ENCODE results near the gene SGCA.

DNA sequence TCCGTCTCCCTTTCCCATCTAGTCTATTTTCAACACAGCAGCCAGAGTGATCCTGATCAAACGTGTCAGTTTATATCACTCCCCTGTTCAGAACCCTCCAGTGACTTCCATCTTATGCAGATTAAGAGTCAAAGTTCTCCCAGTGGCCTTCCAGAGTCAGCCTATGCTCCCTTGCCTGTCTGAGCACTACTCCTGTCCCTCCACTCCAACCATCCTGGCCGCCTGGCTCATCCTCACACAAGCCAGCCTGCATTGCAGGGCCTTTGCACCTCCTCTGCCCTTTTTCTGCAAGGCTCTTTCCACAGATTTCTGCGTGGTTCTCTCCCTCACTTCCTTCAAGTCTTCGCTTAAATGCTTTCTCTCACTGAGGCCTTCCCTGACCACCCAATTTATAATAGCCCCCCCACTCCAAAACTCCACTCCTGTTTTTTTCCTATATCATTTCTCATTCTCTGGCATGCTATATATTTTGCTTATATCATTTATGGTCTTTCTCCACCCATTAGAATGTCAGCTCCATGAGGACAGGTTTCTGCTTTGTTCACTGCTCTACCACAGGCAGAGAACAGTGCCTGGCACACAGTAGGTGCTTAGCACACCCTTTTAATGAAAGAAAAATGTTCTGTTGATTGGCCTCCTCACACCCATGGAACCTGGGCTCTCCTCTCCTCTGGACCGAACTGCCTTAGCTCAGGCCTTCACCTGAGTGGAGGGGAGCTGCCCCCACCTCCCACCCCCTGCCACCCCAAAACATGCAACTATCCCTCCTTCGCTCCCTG, 45.1 kb upstream of the SGCA start:
- TF ChIP-seq, protein P1, sequence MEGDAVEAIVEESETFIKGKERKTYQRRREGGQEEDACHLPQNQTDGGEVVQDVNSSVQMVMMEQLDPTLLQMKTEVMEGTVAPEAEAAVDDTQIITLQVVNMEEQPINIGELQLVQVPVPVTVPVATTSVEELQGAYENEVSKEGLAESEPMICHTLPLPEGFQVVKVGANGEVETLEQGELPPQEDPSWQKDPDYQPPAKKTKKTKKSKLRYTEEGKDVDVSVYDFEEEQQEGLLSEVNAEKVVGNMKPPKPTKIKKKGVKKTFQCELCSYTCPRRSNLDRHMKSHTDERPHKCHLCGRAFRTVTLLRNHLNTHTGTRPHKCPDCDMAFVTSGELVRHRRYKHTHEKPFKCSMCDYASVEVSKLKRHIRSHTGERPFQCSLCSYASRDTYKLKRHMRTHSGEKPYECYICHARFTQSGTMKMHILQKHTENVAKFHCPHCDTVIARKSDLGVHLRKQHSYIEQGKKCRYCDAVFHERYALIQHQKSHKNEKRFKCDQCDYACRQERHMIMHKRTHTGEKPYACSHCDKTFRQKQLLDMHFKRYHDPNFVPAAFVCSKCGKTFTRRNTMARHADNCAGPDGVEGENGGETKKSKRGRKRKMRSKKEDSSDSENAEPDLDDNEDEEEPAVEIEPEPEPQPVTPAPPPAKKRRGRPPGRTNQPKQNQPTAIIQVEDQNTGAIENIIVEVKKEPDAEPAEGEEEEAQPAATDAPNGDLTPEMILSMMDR (IDR thresholded peaks at IDR 0.05) = no peak
- TF ChIP-seq POLR2A (IDR thresholded peaks at IDR 0.05) = no peak

Measured in testis (tissue), 2 donors.